ENCODE measurements around the gene LRRC15.

LRRC15 gene

GRCh38 chr3:194332858-194333211 is 36.7 kb downstream of the LRRC15 start:
- no peak for DNase-seq (ENCODE audit: low spot score)

GRCh38 chr3:194330579-194330978 is 39.0 kb downstream of the LRRC15 start:
- DNase-seq (ENCODE audit: low spot score), result no peak

- no peak for DNase-seq (ENCODE audit: low spot score)
These were observed 39.4 kb downstream of the LRRC15 start for GRCh38 chr3:194330160-194330559.

- no peak for DNase-seq (ENCODE audit: low spot score)
These were observed 40.0 kb downstream of the LRRC15 start for GRCh38 chr3:194329583-194329965.

GRCh38 chr3:194328942-194329582 is 40.5 kb downstream of the LRRC15 start:
- DNase-seq (ENCODE audit: low spot score), result no peak

- DNase-seq (ENCODE audit: low spot score), result no peak
These were observed 41.4 kb downstream of the LRRC15 start for GRCh38 chr3:194328053-194328657.

- no peak for DNase-seq (ENCODE audit: low spot score)
These were observed 42.1 kb downstream of the LRRC15 start for GRCh38 chr3:194327218-194328052.

- no peak for DNase-seq (ENCODE audit: low spot score)
These were observed 42.6 kb downstream of the LRRC15 start for GRCh38 chr3:194326968-194327217.

GRCh38 chr3:194326192-194326967 is 43.2 kb downstream of the LRRC15 start:
- DNase-seq (ENCODE audit: low spot score), result no peak

- no peak for DNase-seq (ENCODE audit: low spot score)
These were observed 44.0 kb downstream of the LRRC15 start for GRCh38 chr3:194325424-194326153.

GRCh38 chr3:194324823-194325327 is 44.7 kb downstream of the LRRC15 start:
- DNase-seq (ENCODE audit: low spot score), result no peak

GRCh38 chr3:194323785-194324735 is 45.5 kb downstream of the LRRC15 start:
- no peak for DNase-seq (ENCODE audit: low spot score)

GRCh38 chr3:194322678-194323211 is 46.8 kb downstream of the LRRC15 start:
- DNase-seq (ENCODE audit: low spot score), result no peak

- DNase-seq (ENCODE audit: low spot score), result no peak
These were observed 47.6 kb downstream of the LRRC15 start for GRCh38 chr3:194321693-194322640.

GRCh38 chr3:194320744-194321243 is 48.7 kb downstream of the LRRC15 start:
- no peak for DNase-seq (ENCODE audit: low spot score)

- DNase-seq (ENCODE audit: low spot score), result no peak
These were observed 49.4 kb downstream of the LRRC15 start for GRCh38 chr3:194320100-194320499.

- DNase-seq (ENCODE audit: low spot score), result no peak
These were observed 50.9 kb downstream of the LRRC15 start for GRCh38 chr3:194318511-194319161.

- DNase-seq (ENCODE audit: low spot score), result no peak
These were observed 52.6 kb downstream of the LRRC15 start for GRCh38 chr3:194316918-194317317.
